PC-3 (cell line): Measurements from ENCODE around the gene CHSY1.

ENCODE experiments used
- CTCF ChIP-seq: fragments of 300-600 bp; sonication (generic); conservative IDR thresholded peaks from 2 replicates; pipeline ENCODE4 v1.5.1; 2017; ENCODE audit warnings: antibody characterized with exemption, low read depth, mild to moderate bottlenecking, low read length
- EZH2phosphoT487 ChIP-seq: fragments of 300-600 bp; sonication (generic); IDR thresholded peaks from 2 replicates; pipeline ENCODE4 v1.6.1; 2018; ENCODE audit warnings: mild to moderate bottlenecking, antibody characterized with exemption, low read length, borderline replicate concordance

- no peak for TF ChIP-seq CTCF
- TF ChIP-seq EZH2phosphoT487: no peak
These were observed 46.9 kb downstream of the CHSY1 start for GRCh38 chr15:101204739-101205535.
